Activated CD4-positive, alpha-beta T cell treated with anti-CD3 and anti-CD28 coated beads, Interleukin-2, amount 10 ng/mL, durations not matched to agents 24 days and 14 days (primary cell): Measurements from ENCODE around the gene HYAL3. TPM values are rescaled to one million over a fixed set of nuclear protein-coding genes. Genes with fewer than 3 reads are reported as not detected.
A peak's percentile ranks its signal among the peaks of the same experiment; 100 is the strongest.

Experiments used
- DNase-seq: peaks from one replicate; pipeline ENCODE4 v3.0.0; 2022
- H3K27ac Mint-ChIP-seq: one replicate; pipeline ENCODE4 v1.8.0; 2022; ENCODE audit warnings: mild to moderate bottlenecking, mixed read lengths
- H3K27me3 Mint-ChIP-seq: one replicate; pipeline ENCODE4 v1.8.0; 2022; ENCODE audit warnings: mixed read lengths
- H3K36me3 Mint-ChIP-seq: one replicate; pipeline ENCODE4 v1.8.0; 2022; ENCODE audit warnings: low read depth, mild to moderate bottlenecking, mixed read lengths
- H3K4me1 Mint-ChIP-seq: one replicate; pipeline ENCODE4 v1.8.0; 2021; ENCODE audit warnings: mixed read lengths
- H3K4me3 Mint-ChIP-seq: one replicate; pipeline ENCODE4 v1.8.0; 2022; ENCODE audit warnings: mild to moderate bottlenecking, moderate library complexity, mixed read lengths
- H3K9me3 Mint-ChIP-seq: one replicate; pipeline ENCODE4 v1.8.0; 2021; ENCODE audit warnings: mixed read lengths
- intact Hi-C: fragments of 100-400 bp; cut with micrococcal nuclease; formaldehyde crosslinking; loops from one replicate; pipeline ENCODE4 v1.15.1; 2023
- total RNA-seq: library from RNA; stranded (reverse); gene quantifications from 2 replicates; pipeline ENCODE4 v1.2.3, GENCODE V29; 2022

The HYAL3 gene
- total RNA-seq, 1 donor from 2014 or later, result 7.3 TPM

- intact Hi-C loops, result loop anchor here (5.0 to 10.0 kb wide), 2 partner anchors 315 to 622 kb away; partner anchors contain the start of genes APEH and CISH
Measured at GRCh38 chr3:50296721-50297383, 2.4 kb downstream of the HYAL3 start.

GRCh38 chr3:50295553-50296431 is 3.4 kb downstream of the HYAL3 start:
- H3K36me3 Mint-ChIP-seq, result peaks cover 8% of the 10 kb centered on the region
- intact Hi-C loops, result loop anchor here (5.0 to 10.0 kb wide), 2 partner anchors 317 to 621 kb away; partner anchors contain the start of genes APEH and CISH
- no peaks in the 10 kb centered on the region for H3K27me3 Mint-ChIP-seq
- H3K4me3 Mint-ChIP-seq, result no peak overlapping the region
- no peaks in the 10 kb centered on the region for H3K9me3 Mint-ChIP-seq
- H3K27ac Mint-ChIP-seq, result peak overlapping the region; percentile 51
- peak; percentile 56 for DNase-seq
- peaks cover 29% of the 10 kb centered on the region for H3K4me1 Mint-ChIP-seq

More at GRCh38 chr3:50296721-50297383, 2.4 kb downstream of the HYAL3 start:
- peaks cover 29% of the 10 kb centered on the region for H3K4me1 Mint-ChIP-seq
- peak; percentile 58 for DNase-seq
- peaks cover 2% of the 10 kb centered on the region for H3K36me3 Mint-ChIP-seq
- H3K27me3 Mint-ChIP-seq, result no peaks in the 10 kb centered on the region
- no peak overlapping the region for H3K27ac Mint-ChIP-seq
- no peak overlapping the region for H3K4me3 Mint-ChIP-seq
- H3K9me3 Mint-ChIP-seq, result no peaks in the 10 kb centered on the region

GRCh38 chr3:50294492-50295403 is 4.5 kb downstream of the HYAL3 start:
- intact Hi-C loops, result loop anchor here (5.0 to 10.0 kb wide), 2 partner anchors 318 to 620 kb away; partner anchors contain the start of genes APEH and CISH
- Mint-ChIP-seq H3K9me3 (no peaks in the 10 kb centered on the region), H3K4me3 (no peak overlapping the region), H3K36me3 (peaks cover 15% of the 10 kb centered on the region), H3K4me1 (peaks cover 22% of the 10 kb centered on the region), H3K27ac (no peak overlapping the region), H3K27me3 (no peaks in the 10 kb centered on the region)
- peak; percentile 57 for DNase-seq

GRCh38 chr3:50294089-50294488 is 5.1 kb downstream of the HYAL3 start:
- Mint-ChIP-seq H3K4me1 (peaks cover 19% of the 10 kb centered on the region), H3K36me3 (peaks cover 22% of the 10 kb centered on the region), H3K9me3 (no peaks in the 10 kb centered on the region), H3K27ac (no peak overlapping the region), H3K27me3 (no peaks in the 10 kb centered on the region), H3K4me3 (no peak overlapping the region)
- no peak for DNase-seq
- intact Hi-C loops, result loop anchor here (10.0 kb wide), 1 partner anchor 619 kb away; the partner anchor contains the start of gene APEH

GRCh38 chr3:50293079-50293801 is 6.0 kb downstream of the HYAL3 start:
- H3K27ac Mint-ChIP-seq, result peak overlapping the region; percentile 96
- peaks cover 16% of the 10 kb centered on the region for H3K4me1 Mint-ChIP-seq
- no peak for DNase-seq
- H3K27me3 Mint-ChIP-seq, result no peaks in the 10 kb centered on the region
- no peaks in the 10 kb centered on the region for H3K9me3 Mint-ChIP-seq
- H3K4me3 Mint-ChIP-seq, result peak overlapping the region; percentile 94
- intact Hi-C loops, result loop anchor here (10.0 kb wide), 1 partner anchor 618 kb away; the partner anchor contains the start of gene APEH
- peaks cover 28% of the 10 kb centered on the region for H3K36me3 Mint-ChIP-seq

- peaks cover 33% of the 10 kb centered on the region for H3K36me3 Mint-ChIP-seq
- H3K4me1 Mint-ChIP-seq, result peaks cover 12% of the 10 kb centered on the region
- H3K27me3 Mint-ChIP-seq, result no peaks in the 10 kb centered on the region
- peak; percentile 99 for DNase-seq
- peak within 1 kb of the TSS; percentile 94 for H3K4me3 Mint-ChIP-seq
- peak within 1 kb of the TSS; percentile 96 for H3K27ac Mint-ChIP-seq
- intact Hi-C loops, result loop anchor here (1.0 to 10.0 kb wide), 4 partner anchors 36 to 618 kb away; partner anchors contain the start of genes APEH, RBM5, TMEM115 and TUSC2
- H3K9me3 Mint-ChIP-seq, result no peaks in the 10 kb centered on the region
Measured at GRCh38 chr3:50292159-50293078, 6.8 kb downstream of the HYAL3 start, which contains the start of gene IFRD2. IFRD2 (minus strand) TSS chr3:50292429; CDS start chr3:50292274, 155 bp downstream.

- Mint-ChIP-seq H3K27me3 (no peaks in the 10 kb centered on the region), H3K4me1 (peaks cover 14% of the 10 kb centered on the region), H3K36me3 (peaks cover 40% of the 10 kb centered on the region), H3K27ac (no peak overlapping the region), H3K9me3 (no peaks in the 10 kb centered on the region), H3K4me3 (peak overlapping the region; percentile 94)
- peak; percentile 59 for DNase-seq
- intact Hi-C loops, result loop anchor here (10.0 kb wide), 1 partner anchor 615 kb away; the partner anchor contains the start of gene APEH
Measured at GRCh38 chr3:50290161-50290641, 9.0 kb downstream of the HYAL3 start.

GRCh38 chr3:50289130-50289529 is 10.1 kb downstream of the HYAL3 start:
- peak overlapping the region; percentile 15 for H3K4me3 Mint-ChIP-seq
- H3K4me1 Mint-ChIP-seq, result peaks cover 14% of the 10 kb centered on the region
- intact Hi-C loops, result no loop called here
- no peak for DNase-seq
- H3K9me3 Mint-ChIP-seq, result no peaks in the 10 kb centered on the region
- H3K27ac Mint-ChIP-seq, result no peak overlapping the region
- peaks cover 42% of the 10 kb centered on the region for H3K36me3 Mint-ChIP-seq
- no peaks in the 10 kb centered on the region for H3K27me3 Mint-ChIP-seq

- DNase-seq, result peak; percentile 55
- peaks cover 42% of the 10 kb centered on the region for H3K36me3 Mint-ChIP-seq
- no peaks in the 10 kb centered on the region for H3K27me3 Mint-ChIP-seq
- peaks cover 14% of the 10 kb centered on the region for H3K4me1 Mint-ChIP-seq
- intact Hi-C loops, result no loop called here
- H3K9me3 Mint-ChIP-seq, result no peaks in the 10 kb centered on the region
- H3K4me3 Mint-ChIP-seq, result no peak overlapping the region
- H3K27ac Mint-ChIP-seq, result no peak overlapping the region
Measured at GRCh38 chr3:50288387-50289007, 10.7 kb downstream of the HYAL3 start.

GRCh38 chr3:50287262-50287661 is 11.9 kb downstream of the HYAL3 start:
- DNase-seq, result no peak
- H3K9me3 Mint-ChIP-seq, result no peaks in the 10 kb centered on the region
- H3K36me3 Mint-ChIP-seq, result peaks cover 42% of the 10 kb centered on the region
- H3K4me3 Mint-ChIP-seq, result no peak overlapping the region
- peaks cover 7% of the 10 kb centered on the region for H3K4me1 Mint-ChIP-seq
- H3K27me3 Mint-ChIP-seq, result no peaks in the 10 kb centered on the region
- H3K27ac Mint-ChIP-seq, result no peak overlapping the region
- intact Hi-C loops, result no loop called here
